DMS79 (cell line): ENCODE data around the gene ARHGEF17.

Experiments
- DNase-seq: peaks from one replicate; lab custom pipeline; 2025; lab: John Stamatoyannopoulos, UW

The ARHGEF17 gene

GRCh38 chr11:73382183-73382582 lies 74.1 kb downstream of the ARHGEF17 start:
- DNase-seq, result no peak

- DNase-seq, result no peak
Measured at GRCh38 chr11:73382747-73383146, 74.7 kb downstream of the ARHGEF17 start.

GRCh38 chr11:73383249-73384124 lies 75.4 kb downstream of the ARHGEF17 start:
- DNase-seq, result no peak

GRCh38 chr11:73384125-73384441 lies 76.0 kb downstream of the ARHGEF17 start:
- DNase-seq, result no peak

- DNase-seq, result no peak
Measured at GRCh38 chr11:73384531-73384871, 76.4 kb downstream of the ARHGEF17 start.

- DNase-seq, result peak; percentile 7
Measured at GRCh38 chr11:73384872-73385689, 77.0 kb downstream of the ARHGEF17 start.

- DNase-seq, result no peak
Measured at GRCh38 chr11:73386016-73386415, 77.9 kb downstream of the ARHGEF17 start.

- DNase-seq, result no peak
Measured at GRCh38 chr11:73386546-73386945, 78.5 kb downstream of the ARHGEF17 start.

GRCh38 chr11:73387594-73388264 lies 79.7 kb downstream of the ARHGEF17 start:
- DNase-seq, result no peak

GRCh38 chr11:73388265-73389133 lies 80.4 kb downstream of the ARHGEF17 start:
- no peak for DNase-seq

GRCh38 chr11:73389134-73389525 lies 81.1 kb downstream of the ARHGEF17 start:
- DNase-seq, result no peak

- no peak for DNase-seq
Measured at GRCh38 chr11:73389916-73390315, 81.8 kb downstream of the ARHGEF17 start.

GRCh38 chr11:73390601-73391565 lies 82.8 kb downstream of the ARHGEF17 start:
- no peak for DNase-seq

GRCh38 chr11:73391665-73392064 lies 83.6 kb downstream of the ARHGEF17 start:
- no peak for DNase-seq

GRCh38 chr11:73392108-73393010 lies 84.3 kb downstream of the ARHGEF17 start:
- DNase-seq, result no peak

GRCh38 chr11:73393011-73393380 lies 84.9 kb downstream of the ARHGEF17 start:
- DNase-seq, result no peak

GRCh38 chr11:73393479-73394415 lies 85.7 kb downstream of the ARHGEF17 start:
- DNase-seq, result peak; percentile 28
